Progenitor cell of endocrine pancreas (in vitro differentiated cells): Measurements from ENCODE around the gene BBLN. TPM values are rescaled to one million over a fixed set of nuclear protein-coding genes. Genes with fewer than 3 reads are reported as not detected.
"Not testable (repeated sequence)": the region's sequence is repeated elsewhere in the genome, so short reads cannot be mapped to it uniquely, and the experiment has no call there.

ENCODE experiments used
- DNase-seq: peaks from one replicate; pipeline ENCODE4 v3.0.0; 2021; ENCODE audit warnings: low spot score; ENCODE audit not compliant: unreplicated experiment
- H3K27ac Mint-ChIP-seq: 2 replicates; pipeline ENCODE4 v1.8.0; 2021; ENCODE audit warnings: mild to moderate bottlenecking, moderate library complexity, mixed read lengths
- H3K27me3 Mint-ChIP-seq: 2 replicates; pipeline ENCODE4 v1.8.0; 2021; ENCODE audit warnings: mixed read lengths
- H3K36me3 Mint-ChIP-seq: 2 replicates; pipeline ENCODE4 v1.8.0; 2022; ENCODE audit warnings: mixed read lengths; ENCODE audit not compliant: insufficient read depth
- H3K4me1 Mint-ChIP-seq: 2 replicates; pipeline ENCODE4 v1.8.0; 2021; ENCODE audit warnings: low read depth, mixed read lengths
- H3K4me3 Mint-ChIP-seq: 2 replicates; pipeline ENCODE4 v1.8.0; 2021; ENCODE audit warnings: low read depth, mild to moderate bottlenecking, moderate library complexity, mixed read lengths
- H3K9me3 Mint-ChIP-seq: 2 replicates; pipeline ENCODE4 v1.8.0; 2021; ENCODE audit warnings: low read depth, mixed read lengths
- total RNA-seq: library from RNA; stranded (reverse); gene quantifications from 2 replicates; pipeline ENCODE4 v1.2.1, GENCODE V29; 2021
- TF ChIP-seq, protein P1 (sequence below): fragments of 200-600 bp; sonication (generic); IDR thresholded peaks from one replicate; pipeline ENCODE4 v1.5.0; 2021; ENCODE audit warnings: antibody characterized with exemption, mild to moderate bottlenecking; ENCODE audit not compliant: unreplicated experiment

BBLN gene
- total RNA-seq, 1 donor from 2014 or later: 57.3 TPM

GRCh38 chr9:128127568-128127989 is 32.5 kb upstream of the BBLN start, which contains the start of gene PTGES2:
Gene PTGES2 (minus strand): TSS chr9:128127729. CDS start chr9:128127717, 12 bp downstream.
- TF ChIP-seq, protein P1, sequence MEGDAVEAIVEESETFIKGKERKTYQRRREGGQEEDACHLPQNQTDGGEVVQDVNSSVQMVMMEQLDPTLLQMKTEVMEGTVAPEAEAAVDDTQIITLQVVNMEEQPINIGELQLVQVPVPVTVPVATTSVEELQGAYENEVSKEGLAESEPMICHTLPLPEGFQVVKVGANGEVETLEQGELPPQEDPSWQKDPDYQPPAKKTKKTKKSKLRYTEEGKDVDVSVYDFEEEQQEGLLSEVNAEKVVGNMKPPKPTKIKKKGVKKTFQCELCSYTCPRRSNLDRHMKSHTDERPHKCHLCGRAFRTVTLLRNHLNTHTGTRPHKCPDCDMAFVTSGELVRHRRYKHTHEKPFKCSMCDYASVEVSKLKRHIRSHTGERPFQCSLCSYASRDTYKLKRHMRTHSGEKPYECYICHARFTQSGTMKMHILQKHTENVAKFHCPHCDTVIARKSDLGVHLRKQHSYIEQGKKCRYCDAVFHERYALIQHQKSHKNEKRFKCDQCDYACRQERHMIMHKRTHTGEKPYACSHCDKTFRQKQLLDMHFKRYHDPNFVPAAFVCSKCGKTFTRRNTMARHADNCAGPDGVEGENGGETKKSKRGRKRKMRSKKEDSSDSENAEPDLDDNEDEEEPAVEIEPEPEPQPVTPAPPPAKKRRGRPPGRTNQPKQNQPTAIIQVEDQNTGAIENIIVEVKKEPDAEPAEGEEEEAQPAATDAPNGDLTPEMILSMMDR: no peak
- Mint-ChIP-seq H3K4me3 (peak within 1 kb of the TSS; percentile 98), H3K9me3 (peaks cover 5% of the 10 kb centered on the region), H3K36me3 (peaks cover 4% of the 10 kb centered on the region), H3K27ac (peak within 1 kb of the TSS; percentile 99), H3K4me1 (peaks cover 15% of the 10 kb centered on the region), H3K27me3 (peaks cover 3% of the 10 kb centered on the region)
- peak; percentile 63 for DNase-seq

- peak overlapping the region; percentile 99 for H3K27ac Mint-ChIP-seq
- DNase-seq: peak; percentile 73
- TF ChIP-seq, protein P1: no peak
- H3K36me3 Mint-ChIP-seq: peaks cover 4% of the 10 kb centered on the region
- peaks cover 21% of the 10 kb centered on the region for H3K4me1 Mint-ChIP-seq
- H3K9me3 Mint-ChIP-seq: peaks cover 5% of the 10 kb centered on the region
- H3K27me3 Mint-ChIP-seq: peaks cover 3% of the 10 kb centered on the region
- H3K4me3 Mint-ChIP-seq: peak overlapping the region; percentile 98
Observed at GRCh38 chr9:128127990-128128835, 31.9 kb upstream of the BBLN start.

DNA sequence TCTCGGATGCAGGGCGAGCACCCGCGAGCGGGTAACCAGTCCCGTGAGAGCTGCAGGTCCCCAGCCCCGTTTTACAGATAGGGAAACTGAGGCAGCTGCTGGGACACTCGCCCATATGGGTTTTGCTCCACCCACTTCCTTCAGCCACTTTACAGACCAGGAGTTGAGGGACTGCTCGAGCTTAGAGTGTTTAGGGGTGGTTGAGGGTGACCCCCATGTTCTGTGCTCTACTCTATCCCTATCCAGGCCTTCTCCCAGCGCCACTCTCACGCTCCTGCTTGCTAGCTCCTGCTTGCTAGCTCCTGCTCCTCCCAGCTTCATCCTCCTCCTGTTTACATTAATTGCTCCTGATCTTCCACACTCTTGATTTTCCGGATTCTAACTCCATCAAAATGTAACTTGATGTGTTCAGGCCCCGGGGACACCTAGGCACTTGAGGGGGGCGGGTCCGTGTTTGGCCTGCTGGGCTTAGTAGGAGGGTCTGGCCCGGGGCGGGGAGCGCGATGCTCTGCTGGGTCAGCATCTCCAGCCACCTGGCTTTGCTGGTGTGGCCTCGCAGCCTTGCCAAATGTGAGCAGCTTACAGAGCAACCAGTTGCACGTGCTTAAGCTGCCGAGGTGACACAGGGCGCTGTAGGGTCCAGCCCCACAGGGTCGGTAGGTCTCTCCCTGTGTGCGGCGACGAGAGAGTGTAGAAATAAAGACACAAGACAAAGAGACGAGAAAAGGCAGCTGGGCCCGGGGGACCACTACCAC is 31.1 kb upstream of the BBLN start:
- DNase-seq: no peak
- TF ChIP-seq, protein P1: no peak
- Mint-ChIP-seq H3K27me3 (peaks cover 3% of the 10 kb centered on the region), H3K36me3 (peaks cover 2% of the 10 kb centered on the region), H3K9me3 (peaks cover 5% of the 10 kb centered on the region), H3K4me1 (peaks cover 21% of the 10 kb centered on the region), H3K27ac (no peak overlapping the region), H3K4me3 (peak overlapping the region; percentile 98)

DNA sequence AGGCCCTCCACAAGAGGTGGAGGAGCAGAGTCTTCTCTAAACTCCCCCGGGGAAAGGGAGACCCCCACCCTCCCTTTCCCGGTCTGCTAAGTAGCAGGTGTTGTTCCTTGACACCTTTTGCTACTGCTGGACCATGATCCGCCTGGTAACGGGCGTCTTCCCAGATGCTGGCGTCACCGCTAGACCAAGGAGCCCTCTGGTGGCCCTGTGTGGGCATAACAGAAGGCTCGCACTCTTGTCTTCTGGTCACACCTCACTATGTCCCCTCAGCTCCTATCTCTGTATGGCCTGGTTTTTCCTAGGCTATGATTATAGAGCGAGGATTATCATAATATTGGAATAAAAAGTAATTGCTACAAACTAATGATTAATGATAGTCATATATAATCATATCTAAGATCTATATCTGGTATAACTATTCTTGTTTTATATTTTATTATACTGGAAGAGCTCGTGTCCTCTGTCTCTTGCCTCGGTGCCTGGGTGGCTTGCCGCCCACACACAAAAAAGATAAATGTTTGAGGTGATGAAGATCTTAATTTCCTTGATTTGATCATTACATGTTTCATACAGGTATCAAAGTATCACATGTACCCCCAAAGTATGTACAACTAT is 30.0 kb upstream of the BBLN start:
- peak overlapping the region; percentile 98 for H3K4me3 Mint-ChIP-seq
- not testable (repeated sequence) for H3K27ac Mint-ChIP-seq, H3K27me3 Mint-ChIP-seq, DNase-seq, H3K36me3 Mint-ChIP-seq, H3K9me3 Mint-ChIP-seq
- TF ChIP-seq, protein P1: peak; percentile 46
- H3K4me1 Mint-ChIP-seq: peaks cover 21% of the 10 kb centered on the region

DNA sequence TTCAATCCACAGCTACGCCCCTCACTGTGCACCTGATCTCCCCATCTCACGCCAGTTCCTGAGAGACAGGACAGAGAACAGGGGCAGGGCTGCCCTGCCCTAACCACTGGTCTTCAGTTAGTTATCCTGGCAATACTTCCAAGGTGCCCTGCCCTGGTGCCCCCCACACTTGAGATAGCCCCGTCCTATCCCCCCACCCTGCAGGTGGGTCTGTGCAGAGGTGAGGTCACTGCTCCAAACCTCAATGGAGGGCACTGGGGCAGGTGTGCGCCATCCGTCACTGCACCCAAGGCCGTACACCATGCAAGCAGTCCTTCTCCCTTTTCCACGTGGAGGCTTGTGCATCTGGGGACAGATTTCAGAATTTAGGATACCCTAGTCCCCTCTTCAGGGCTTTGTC is 29.4 kb upstream of the BBLN start:
- DNase-seq, H3K36me3 Mint-ChIP-seq, H3K4me3 Mint-ChIP-seq, H3K27ac Mint-ChIP-seq, H3K27me3 Mint-ChIP-seq, H3K9me3 Mint-ChIP-seq: not testable (repeated sequence)
- peaks cover 21% of the 10 kb centered on the region for H3K4me1 Mint-ChIP-seq

GRCh38 chr9:128131346-128131745 is 28.7 kb upstream of the BBLN start:
- H3K27me3 Mint-ChIP-seq: not testable (repeated sequence)

DNA sequence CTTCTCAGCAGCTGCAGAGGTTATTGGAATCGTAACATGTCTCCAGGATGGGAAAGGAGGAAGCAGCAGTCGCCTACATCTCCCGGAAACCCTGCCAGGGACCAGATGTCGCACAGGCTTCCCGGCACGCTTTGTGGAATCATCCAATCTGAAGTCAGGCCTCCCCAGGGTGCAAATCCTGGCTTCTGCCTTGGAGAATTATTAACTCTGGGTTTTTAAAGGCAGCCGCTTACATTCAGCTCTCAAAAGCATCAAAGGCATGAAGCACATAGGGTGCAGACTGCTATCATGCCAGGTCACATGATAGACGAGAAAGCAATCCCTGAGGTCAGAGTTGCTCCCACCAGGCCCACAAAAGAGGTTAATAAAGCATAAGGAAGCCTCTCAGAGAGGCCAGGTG is 27.9 kb upstream of the BBLN start:
- H3K36me3 Mint-ChIP-seq, DNase-seq, H3K4me3 Mint-ChIP-seq, H3K9me3 Mint-ChIP-seq, H3K27me3 Mint-ChIP-seq: not testable (repeated sequence)
- peaks cover 14% of the 10 kb centered on the region for H3K4me1 Mint-ChIP-seq
- H3K27ac Mint-ChIP-seq: peak overlapping the region; percentile 86

More at GRCh38 chr9:128131346-128131745, 28.7 kb upstream of the BBLN start:
- DNase-seq, H3K36me3 Mint-ChIP-seq, H3K9me3 Mint-ChIP-seq, H3K4me3 Mint-ChIP-seq: not testable (repeated sequence)
- Mint-ChIP-seq H3K4me1 (peaks cover 15% of the 10 kb centered on the region), H3K27ac (peak overlapping the region; percentile 86)

DNA sequence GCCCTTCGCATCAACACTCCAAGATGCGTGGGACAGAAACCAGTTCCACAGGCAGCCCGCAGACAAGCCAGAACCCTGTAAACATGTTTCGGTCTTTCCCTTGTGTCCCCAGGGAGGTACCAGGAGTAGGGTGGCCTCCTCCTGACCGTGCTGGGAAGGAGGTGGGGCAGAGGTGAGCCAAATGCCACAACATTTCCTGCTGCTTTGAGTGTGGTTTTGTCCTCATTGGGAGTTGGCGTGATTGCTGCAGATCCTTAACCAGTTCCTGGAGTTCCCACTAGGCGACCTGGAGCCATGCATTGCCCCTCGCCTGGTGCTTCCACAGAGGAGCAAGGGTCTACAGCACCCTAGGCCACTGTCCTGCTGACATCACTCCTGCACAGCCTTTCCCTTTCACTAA is 24.5 kb upstream of the BBLN start:
- H3K4me3 Mint-ChIP-seq, H3K27ac Mint-ChIP-seq, H3K27me3 Mint-ChIP-seq: not testable (repeated sequence)

More for the DNA sequence above, 24.5 kb upstream of the BBLN start:
- not testable (repeated sequence) for DNase-seq, H3K9me3 Mint-ChIP-seq, H3K36me3 Mint-ChIP-seq
- H3K4me1 Mint-ChIP-seq: peaks cover 14% of the 10 kb centered on the region
